OCI-LY7 (cell line): ENCODE results near the gene ABCA10.

ENCODE experiments used
- EZH2phosphoT487 ChIP-seq: fragments of 200-600 bp; sonication (generic); IDR thresholded peaks from 2 replicates; pipeline ENCODE4 v1.6.1; 2018; ENCODE audit warnings: low read depth, borderline replicate concordance, mild to moderate bottlenecking, mixed run types, antibody characterized with exemption, low read length, moderate library complexity, mixed read lengths
- TF ChIP-seq, protein P1 (sequence below): fragments of 200-600 bp; sonication (generic); conservative IDR thresholded peaks from 2 replicates; pipeline ENCODE4 v1.5.1; 2014; ENCODE audit warnings: mild to moderate bottlenecking, antibody characterized with exemption, low read length, moderate library complexity, mixed read lengths

DNA sequence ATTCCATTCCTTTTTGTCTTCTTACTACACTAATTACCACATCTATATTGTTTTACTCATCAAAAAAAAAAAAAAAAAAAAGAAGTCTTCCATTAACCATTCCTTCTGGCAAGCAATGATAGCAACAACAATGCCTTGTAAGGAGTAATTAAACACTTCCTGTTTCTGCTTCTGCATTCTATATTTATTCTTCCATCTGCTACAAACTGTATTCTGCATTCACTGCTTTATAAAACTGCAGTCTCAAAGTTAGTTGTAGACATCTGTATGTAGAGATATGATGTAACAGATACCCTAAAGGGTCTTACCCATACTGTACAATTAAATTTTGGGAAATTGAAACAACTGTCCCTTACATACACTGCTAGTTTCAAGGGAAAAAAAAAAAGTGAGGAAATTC is 58.2 kb downstream of the ABCA10 start:
- TF ChIP-seq, protein P1, sequence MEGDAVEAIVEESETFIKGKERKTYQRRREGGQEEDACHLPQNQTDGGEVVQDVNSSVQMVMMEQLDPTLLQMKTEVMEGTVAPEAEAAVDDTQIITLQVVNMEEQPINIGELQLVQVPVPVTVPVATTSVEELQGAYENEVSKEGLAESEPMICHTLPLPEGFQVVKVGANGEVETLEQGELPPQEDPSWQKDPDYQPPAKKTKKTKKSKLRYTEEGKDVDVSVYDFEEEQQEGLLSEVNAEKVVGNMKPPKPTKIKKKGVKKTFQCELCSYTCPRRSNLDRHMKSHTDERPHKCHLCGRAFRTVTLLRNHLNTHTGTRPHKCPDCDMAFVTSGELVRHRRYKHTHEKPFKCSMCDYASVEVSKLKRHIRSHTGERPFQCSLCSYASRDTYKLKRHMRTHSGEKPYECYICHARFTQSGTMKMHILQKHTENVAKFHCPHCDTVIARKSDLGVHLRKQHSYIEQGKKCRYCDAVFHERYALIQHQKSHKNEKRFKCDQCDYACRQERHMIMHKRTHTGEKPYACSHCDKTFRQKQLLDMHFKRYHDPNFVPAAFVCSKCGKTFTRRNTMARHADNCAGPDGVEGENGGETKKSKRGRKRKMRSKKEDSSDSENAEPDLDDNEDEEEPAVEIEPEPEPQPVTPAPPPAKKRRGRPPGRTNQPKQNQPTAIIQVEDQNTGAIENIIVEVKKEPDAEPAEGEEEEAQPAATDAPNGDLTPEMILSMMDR: no peak
- TF ChIP-seq EZH2phosphoT487: no peak
